K562 (cell line): ENCODE measurements around the gene OBSCN. TPM values are rescaled to one million over a fixed set of nuclear protein-coding genes. Genes with fewer than 3 reads are reported as not detected.

ENCODE experiments used
- POLR2G ChIP-seq: fragments of 200-400 bp; formaldehyde crosslinking; IDR thresholded peaks from 2 replicates; pipeline ENCODE4 v1.6.1; 2017; ENCODE audit warnings: low read depth, mild to moderate bottlenecking, antibody characterized with exemption, low read length, moderate library complexity
- ZBTB26 ChIP-seq: fragments of 450-650 bp; formaldehyde crosslinking; IDR thresholded peaks from 2 replicates; pipeline ENCODE4 v1.4.0; 2022; ENCODE audit warnings: missing genetic modification characterization
- polyA plus RNA-seq, 8 experiments: library from polyadenylated mRNA; depleted of rRNA in 4 of 8; stranded (reverse) in 5 of 8; unstranded in 3 of 8; fragments of >200 nt; fragmentation: Nextera tagmentation in 2 of 8; fragmentation: Illumina TruSeq in 1 of 8; extraction: Ambion mirVana in 2 of 8; extraction: Trizol in 1 of 8; gene quantifications; 2 replicates each; pipeline versions ENCODE4 v1.2.1 to v1.2.3, GENCODE V29; 2011 to 2014; ENCODE audit warnings: inconsistent platforms in 1 of 8, missing spikeins in 1 of 8
- total RNA-seq, 7 experiments: library from RNA; depleted of rRNA in 6 of 7; stranded (reverse); fragments of >200 nt in 6 of 7; fragmentation: Illumina TruSeq in 2 of 7; extraction: Trizol in 2 of 7; gene quantifications; 2 replicates each; pipeline versions ENCODE4 v1.2.1 to v1.2.3, GENCODE V29; 2011 to 2021; ENCODE audit warnings: low replicate concordance in 1 of 7
- TF ChIP-seq, protein P1 (sequence below): fragments of 450-650 bp; IDR thresholded peaks from 2 replicates; pipeline ENCODE4 v1.6.1; 2016; ENCODE audit warnings: mild to moderate bottlenecking, moderate library complexity

The OBSCN gene
- total and polyA plus RNA-seq, 9 of the 15 experiments (the other 6 are each of a cell fraction or from before 2014, with no cell fraction given), result 0.18 to 19.7 (median 3.6) TPM

DNA sequence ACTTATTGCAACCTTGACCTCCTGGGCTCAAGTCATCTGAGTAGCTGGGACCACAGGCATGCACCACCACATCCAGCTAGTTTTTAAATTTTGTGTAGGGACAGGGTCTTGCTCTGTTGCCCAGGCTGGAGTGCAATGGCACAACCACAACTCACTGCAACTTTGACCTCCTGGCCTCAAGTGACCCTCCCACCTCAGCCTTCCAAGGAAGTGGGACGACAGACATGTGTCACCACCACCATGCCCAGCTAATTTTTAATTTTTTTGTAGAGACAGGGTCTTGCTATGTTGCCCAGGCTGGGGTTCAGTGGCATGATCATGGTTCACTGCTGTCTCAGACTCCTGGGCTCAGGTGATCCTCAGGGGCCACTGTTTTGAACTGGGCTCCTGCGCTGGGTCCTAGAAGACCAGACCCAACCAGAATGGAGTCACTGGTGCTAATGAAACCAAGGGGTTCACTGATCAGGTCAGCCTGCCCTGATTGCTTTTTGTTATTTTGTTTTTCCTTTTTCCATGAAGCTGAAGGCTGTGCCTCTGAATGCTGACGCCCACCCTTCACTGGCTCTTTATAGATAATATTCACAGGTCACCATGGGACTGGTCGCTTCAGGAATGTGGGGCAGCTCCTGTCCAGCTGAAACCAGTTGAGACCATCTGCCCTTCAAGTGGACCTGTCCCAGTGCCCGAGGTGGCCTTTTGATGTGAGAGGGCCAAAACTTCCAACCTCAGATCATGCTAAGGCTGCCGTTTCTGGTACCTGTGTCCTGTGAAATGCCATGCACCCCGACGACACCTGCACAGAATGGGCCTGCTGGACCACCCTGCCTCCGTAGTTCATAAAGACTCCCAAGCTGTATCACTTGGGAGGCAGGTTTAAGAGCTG lies 203.9 kb downstream of the OBSCN start (continued):
- TF ChIP-seq, protein P1, sequence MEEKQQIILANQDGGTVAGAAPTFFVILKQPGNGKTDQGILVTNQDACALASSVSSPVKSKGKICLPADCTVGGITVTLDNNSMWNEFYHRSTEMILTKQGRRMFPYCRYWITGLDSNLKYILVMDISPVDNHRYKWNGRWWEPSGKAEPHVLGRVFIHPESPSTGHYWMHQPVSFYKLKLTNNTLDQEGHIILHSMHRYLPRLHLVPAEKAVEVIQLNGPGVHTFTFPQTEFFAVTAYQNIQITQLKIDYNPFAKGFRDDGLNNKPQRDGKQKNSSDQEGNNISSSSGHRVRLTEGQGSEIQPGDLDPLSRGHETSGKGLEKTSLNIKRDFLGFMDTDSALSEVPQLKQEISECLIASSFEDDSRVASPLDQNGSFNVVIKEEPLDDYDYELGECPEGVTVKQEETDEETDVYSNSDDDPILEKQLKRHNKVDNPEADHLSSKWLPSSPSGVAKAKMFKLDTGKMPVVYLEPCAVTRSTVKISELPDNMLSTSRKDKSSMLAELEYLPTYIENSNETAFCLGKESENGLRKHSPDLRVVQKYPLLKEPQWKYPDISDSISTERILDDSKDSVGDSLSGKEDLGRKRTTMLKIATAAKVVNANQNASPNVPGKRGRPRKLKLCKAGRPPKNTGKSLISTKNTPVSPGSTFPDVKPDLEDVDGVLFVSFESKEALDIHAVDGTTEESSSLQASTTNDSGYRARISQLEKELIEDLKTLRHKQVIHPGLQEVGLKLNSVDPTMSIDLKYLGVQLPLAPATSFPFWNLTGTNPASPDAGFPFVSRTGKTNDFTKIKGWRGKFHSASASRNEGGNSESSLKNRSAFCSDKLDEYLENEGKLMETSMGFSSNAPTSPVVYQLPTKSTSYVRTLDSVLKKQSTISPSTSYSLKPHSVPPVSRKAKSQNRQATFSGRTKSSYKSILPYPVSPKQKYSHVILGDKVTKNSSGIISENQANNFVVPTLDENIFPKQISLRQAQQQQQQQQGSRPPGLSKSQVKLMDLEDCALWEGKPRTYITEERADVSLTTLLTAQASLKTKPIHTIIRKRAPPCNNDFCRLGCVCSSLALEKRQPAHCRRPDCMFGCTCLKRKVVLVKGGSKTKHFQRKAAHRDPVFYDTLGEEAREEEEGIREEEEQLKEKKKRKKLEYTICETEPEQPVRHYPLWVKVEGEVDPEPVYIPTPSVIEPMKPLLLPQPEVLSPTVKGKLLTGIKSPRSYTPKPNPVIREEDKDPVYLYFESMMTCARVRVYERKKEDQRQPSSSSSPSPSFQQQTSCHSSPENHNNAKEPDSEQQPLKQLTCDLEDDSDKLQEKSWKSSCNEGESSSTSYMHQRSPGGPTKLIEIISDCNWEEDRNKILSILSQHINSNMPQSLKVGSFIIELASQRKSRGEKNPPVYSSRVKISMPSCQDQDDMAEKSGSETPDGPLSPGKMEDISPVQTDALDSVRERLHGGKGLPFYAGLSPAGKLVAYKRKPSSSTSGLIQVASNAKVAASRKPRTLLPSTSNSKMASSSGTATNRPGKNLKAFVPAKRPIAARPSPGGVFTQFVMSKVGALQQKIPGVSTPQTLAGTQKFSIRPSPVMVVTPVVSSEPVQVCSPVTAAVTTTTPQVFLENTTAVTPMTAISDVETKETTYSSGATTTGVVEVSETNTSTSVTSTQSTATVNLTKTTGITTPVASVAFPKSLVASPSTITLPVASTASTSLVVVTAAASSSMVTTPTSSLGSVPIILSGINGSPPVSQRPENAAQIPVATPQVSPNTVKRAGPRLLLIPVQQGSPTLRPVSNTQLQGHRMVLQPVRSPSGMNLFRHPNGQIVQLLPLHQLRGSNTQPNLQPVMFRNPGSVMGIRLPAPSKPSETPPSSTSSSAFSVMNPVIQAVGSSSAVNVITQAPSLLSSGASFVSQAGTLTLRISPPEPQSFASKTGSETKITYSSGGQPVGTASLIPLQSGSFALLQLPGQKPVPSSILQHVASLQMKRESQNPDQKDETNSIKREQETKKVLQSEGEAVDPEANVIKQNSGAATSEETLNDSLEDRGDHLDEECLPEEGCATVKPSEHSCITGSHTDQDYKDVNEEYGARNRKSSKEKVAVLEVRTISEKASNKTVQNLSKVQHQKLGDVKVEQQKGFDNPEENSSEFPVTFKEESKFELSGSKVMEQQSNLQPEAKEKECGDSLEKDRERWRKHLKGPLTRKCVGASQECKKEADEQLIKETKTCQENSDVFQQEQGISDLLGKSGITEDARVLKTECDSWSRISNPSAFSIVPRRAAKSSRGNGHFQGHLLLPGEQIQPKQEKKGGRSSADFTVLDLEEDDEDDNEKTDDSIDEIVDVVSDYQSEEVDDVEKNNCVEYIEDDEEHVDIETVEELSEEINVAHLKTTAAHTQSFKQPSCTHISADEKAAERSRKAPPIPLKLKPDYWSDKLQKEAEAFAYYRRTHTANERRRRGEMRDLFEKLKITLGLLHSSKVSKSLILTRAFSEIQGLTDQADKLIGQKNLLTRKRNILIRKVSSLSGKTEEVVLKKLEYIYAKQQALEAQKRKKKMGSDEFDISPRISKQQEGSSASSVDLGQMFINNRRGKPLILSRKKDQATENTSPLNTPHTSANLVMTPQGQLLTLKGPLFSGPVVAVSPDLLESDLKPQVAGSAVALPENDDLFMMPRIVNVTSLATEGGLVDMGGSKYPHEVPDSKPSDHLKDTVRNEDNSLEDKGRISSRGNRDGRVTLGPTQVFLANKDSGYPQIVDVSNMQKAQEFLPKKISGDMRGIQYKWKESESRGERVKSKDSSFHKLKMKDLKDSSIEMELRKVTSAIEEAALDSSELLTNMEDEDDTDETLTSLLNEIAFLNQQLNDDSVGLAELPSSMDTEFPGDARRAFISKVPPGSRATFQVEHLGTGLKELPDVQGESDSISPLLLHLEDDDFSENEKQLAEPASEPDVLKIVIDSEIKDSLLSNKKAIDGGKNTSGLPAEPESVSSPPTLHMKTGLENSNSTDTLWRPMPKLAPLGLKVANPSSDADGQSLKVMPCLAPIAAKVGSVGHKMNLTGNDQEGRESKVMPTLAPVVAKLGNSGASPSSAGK, result no peak
- no peak for TF ChIP-seq ZBTB26 (CRISPR knock-in tag)
- no peak for TF ChIP-seq POLR2G
- TF ChIP-seq, all 486 proteins: peak for 3
